Left cardiac atrium (tissue), 4 donors: Measurements from ENCODE around the gene ZFR2. TPM values are rescaled to one million over a fixed set of nuclear protein-coding genes. Genes with fewer than 3 reads are reported as not detected.
A peak's percentile ranks its signal among the peaks of the same experiment; 100 is the strongest.
"Not testable (repeated sequence)": the region's sequence is repeated elsewhere in the genome, so short reads cannot be mapped to it uniquely, and the experiment has no call there.

ENCODE experiments used
- ATAC-seq, 2 donors: fragments of 200-7000 bp; cut with Tn5 transposase; one replicate each; pipeline ENCODE4 v1.9.1; 2020; ENCODE audit warnings: mild to moderate bottlenecking in 2 of 2, moderate library complexity in 2 of 2
- DNase-seq: peaks from one replicate; pipeline ENCODE4 v3.0.0-alpha.2; 2020
- intact Hi-C, 2 donors: fragments of 100-400 bp; cut with DNase I; formaldehyde crosslinking; loops; one replicate each; pipeline versions ENCODE4 v1.14.1 to v1.15.1; 2022 to 2023
- total RNA-seq, 2 donors: library from RNA; stranded (reverse); fragmentation: NEBNext Ultra II Directional; extraction: Animal tissue kit (Norgen Biotek cat#: 25700); gene quantifications; one replicate each; pipeline ENCODE4 v1.2.1, GENCODE V29; 2021
- donor health status: DM: no; HTN: yes; CAD: no.
- donor health status: DM: no; HTN: yes; CAD: no; lungs with severe emphysema.
- donor health status: DM: yes; HTN: yes; CAD: no.
- donor health status: Dilated cardiomyopathy.

Gene ZFR2
- total RNA-seq, 2 donors from 2014 or later = 0.29 to 0.35 TPM

GRCh38 chr19:3821857-3822364 lies 46.9 kb downstream of the ZFR2 start:
- peak; percentile 78 to 81 for ATAC-seq
- intact Hi-C loops = no loop called here
- peak; percentile 60 for DNase-seq

- no peak for ATAC-seq
- intact Hi-C loops = no loop called here
These were observed 47.7 kb downstream of the ZFR2 start for GRCh38 chr19:3821156-3821555.

GRCh38 chr19:3819989-3820388 lies 48.8 kb downstream of the ZFR2 start:
- no peak for DNase-seq

More at GRCh38 chr19:3821156-3821555, 47.7 kb downstream of the ZFR2 start:
- no peak for DNase-seq

GRCh38 chr19:3818918-3819317 lies 49.9 kb downstream of the ZFR2 start:
- no peak for ATAC-seq

More at GRCh38 chr19:3819989-3820388, 48.8 kb downstream of the ZFR2 start:
- intact Hi-C loops = no loop called here
- ATAC-seq = no peak

GRCh38 chr19:3818466-3818865 lies 50.4 kb downstream of the ZFR2 start:
- no peak for DNase-seq
- ATAC-seq = no peak
- intact Hi-C loops = no loop called here

More at GRCh38 chr19:3818918-3819317, 49.9 kb downstream of the ZFR2 start:
- intact Hi-C loops = no loop called here
- no peak for DNase-seq

GRCh38 chr19:3817761-3818160 lies 51.1 kb downstream of the ZFR2 start:
- no peak for ATAC-seq
- DNase-seq = no peak
- intact Hi-C loops = no loop called here

- ATAC-seq (no peak), DNase-seq (no peak)
- intact Hi-C loops = no loop called here
These were observed 52.1 kb downstream of the ZFR2 start for GRCh38 chr19:3816566-3817218.

GRCh38 chr19:3816148-3816547 lies 52.7 kb downstream of the ZFR2 start:
- intact Hi-C loops, ATAC-seq, DNase-seq: not testable (repeated sequence)

GRCh38 chr19:3814648-3815047 lies 54.2 kb downstream of the ZFR2 start:
- DNase-seq = no peak
- no peak for ATAC-seq
- intact Hi-C loops = no loop called here

GRCh38 chr19:3813473-3814392 lies 55.1 kb downstream of the ZFR2 start:
- intact Hi-C loops = no loop called here
- ATAC-seq (no peak), DNase-seq (no peak)

- ATAC-seq (no peak), DNase-seq (no peak)
- intact Hi-C loops = no loop called here
These were observed 58.0 kb downstream of the ZFR2 start for GRCh38 chr19:3810708-3811355.

GRCh38 chr19:3809881-3810707 lies 58.7 kb downstream of the ZFR2 start:
- intact Hi-C loops = no loop called here
- no peak for ATAC-seq
- DNase-seq = no peak

GRCh38 chr19:3808420-3809143 lies 60.3 kb downstream of the ZFR2 start:
- ATAC-seq (peak in 1 of 2 donors; percentile 19), DNase-seq (no peak)
- intact Hi-C loops = no loop called here

GRCh38 chr19:3807574-3808354 lies 61.1 kb downstream of the ZFR2 start:
- intact Hi-C loops = no loop called here
- no peak for DNase-seq
- ATAC-seq = no peak

GRCh38 chr19:3807131-3807480 lies 61.7 kb downstream of the ZFR2 start:
- intact Hi-C loops = no loop called here
- DNase-seq (no peak), ATAC-seq (no peak)

- ATAC-seq = no peak
- intact Hi-C loops = no loop called here
- DNase-seq = no peak
These were observed 63.0 kb downstream of the ZFR2 start for GRCh38 chr19:3805859-3806258.

- DNase-seq = no peak
- ATAC-seq = no peak
- intact Hi-C loops = no loop called here
These were observed 64.4 kb downstream of the ZFR2 start for GRCh38 chr19:3804429-3804828.

GRCh38 chr19:3803986-3804385 lies 64.9 kb downstream of the ZFR2 start:
- DNase-seq = no peak
- intact Hi-C loops = no loop called here
- no peak for ATAC-seq
